GM12864 (cell line): Measurements from ENCODE around the gene CDH4.

Experiments used
- DNase-seq: peaks from one replicate; pipeline ENCODE4 v3.0.0-alpha.2; 2011; ENCODE audit warnings: low read depth
- H3K4me3 ChIP-seq: 2 replicates; pipeline ENCODE4 v1.5.1; 2011; ENCODE audit warnings: mild to moderate bottlenecking, low read depth, low read length, control low read depth
- CTCF ChIP-seq: IDR thresholded peaks from 2 replicates; pipeline ENCODE4 v1.5.1; 2011; ENCODE audit warnings: low read depth, mild to moderate bottlenecking, moderate library complexity, low read length, control low read depth, inconsistent platforms; ENCODE audit errors: missing control alignments

The CDH4 gene

GRCh38 chr20:61775423-61775822 is 523.4 kb downstream of the CDH4 start:
- no peak for TF ChIP-seq CTCF
- DNase-seq, result no peak
- no peak overlapping the region for H3K4me3 ChIP-seq

- DNase-seq, result no peak
- no peak for TF ChIP-seq CTCF
- H3K4me3 ChIP-seq, result no peak overlapping the region
Observed at GRCh38 chr20:61776491-61777075, 524.5 kb downstream of the CDH4 start.

GRCh38 chr20:61777773-61778494 is 525.9 kb downstream of the CDH4 start:
- no peak for DNase-seq
- TF ChIP-seq CTCF, result no peak
- H3K4me3 ChIP-seq, result no peak overlapping the region

GRCh38 chr20:61778495-61778863 is 526.4 kb downstream of the CDH4 start:
- DNase-seq, result no peak
- no peak overlapping the region for H3K4me3 ChIP-seq
- TF ChIP-seq CTCF, result no peak

- DNase-seq, result no peak
- no peak for TF ChIP-seq CTCF
- no peak overlapping the region for H3K4me3 ChIP-seq
Observed at GRCh38 chr20:61779176-61779965, 527.3 kb downstream of the CDH4 start.

GRCh38 chr20:61780066-61780465 is 528.0 kb downstream of the CDH4 start:
- no peak for DNase-seq
- no peak for TF ChIP-seq CTCF
- H3K4me3 ChIP-seq, result no peak overlapping the region
